HG02759 (cell line): Measurements from ENCODE around the gene TP53I11.

Source experiments
- ATAC-seq: cut with Tn5 transposase; IDR thresholded peaks from one replicate; pipeline ENCODE4 v1.9.1; 2021; ENCODE audit warnings: mild to moderate bottlenecking, moderate library complexity; ENCODE audit not compliant: unreplicated experiment

Gene TP53I11

GRCh38 chr11:44978961-44979331 is 28.3 kb upstream of the TP53I11 start:
- no peak for ATAC-seq

- no peak for ATAC-seq
These were observed 27.7 kb upstream of the TP53I11 start for GRCh38 chr11:44978274-44978960.

- ATAC-seq: no peak
These were observed 26.9 kb upstream of the TP53I11 start for GRCh38 chr11:44977493-44977984.

GRCh38 chr11:44976576-44976975 is 25.9 kb upstream of the TP53I11 start:
- ATAC-seq: no peak

- no peak for ATAC-seq
These were observed 23.8 kb upstream of the TP53I11 start for GRCh38 chr11:44974402-44975000.

GRCh38 chr11:44973632-44974401 is 23.1 kb upstream of the TP53I11 start:
- no peak for ATAC-seq

GRCh38 chr11:44972746-44973435 is 22.2 kb upstream of the TP53I11 start:
- ATAC-seq: no peak

GRCh38 chr11:44971185-44971584 is 20.5 kb upstream of the TP53I11 start:
- ATAC-seq: no peak

GRCh38 chr11:44970293-44970692 is 19.6 kb upstream of the TP53I11 start:
- ATAC-seq: no peak

- no peak for ATAC-seq
These were observed 19.1 kb upstream of the TP53I11 start for GRCh38 chr11:44969651-44970252.

- no peak for ATAC-seq
These were observed 17.8 kb upstream of the TP53I11 start for GRCh38 chr11:44968510-44968909.

- ATAC-seq: no peak
These were observed 17.3 kb upstream of the TP53I11 start for GRCh38 chr11:44967930-44968496.

- ATAC-seq: no peak
These were observed 16.0 kb upstream of the TP53I11 start for GRCh38 chr11:44966694-44967093.

- no peak for ATAC-seq
These were observed 14.0 kb upstream of the TP53I11 start for GRCh38 chr11:44964526-44965209.

- no peak for ATAC-seq
These were observed 13.3 kb upstream of the TP53I11 start for GRCh38 chr11:44963948-44964347.

- ATAC-seq: no peak
These were observed 12.5 kb upstream of the TP53I11 start for GRCh38 chr11:44963136-44963535.

- no peak for ATAC-seq
These were observed 11.8 kb upstream of the TP53I11 start for GRCh38 chr11:44962464-44962863.

- ATAC-seq: no peak
These were observed 9.6 kb upstream of the TP53I11 start for GRCh38 chr11:44960200-44960845.

- ATAC-seq: no peak
These were observed 8.4 kb upstream of the TP53I11 start for GRCh38 chr11:44959064-44959463.
